ENCODE data around the gene CRYZ.
"Not testable (repeated sequence)": the region's sequence is repeated elsewhere in the genome, so short reads cannot be mapped to it uniquely, and the experiment has no call there.

DNA sequence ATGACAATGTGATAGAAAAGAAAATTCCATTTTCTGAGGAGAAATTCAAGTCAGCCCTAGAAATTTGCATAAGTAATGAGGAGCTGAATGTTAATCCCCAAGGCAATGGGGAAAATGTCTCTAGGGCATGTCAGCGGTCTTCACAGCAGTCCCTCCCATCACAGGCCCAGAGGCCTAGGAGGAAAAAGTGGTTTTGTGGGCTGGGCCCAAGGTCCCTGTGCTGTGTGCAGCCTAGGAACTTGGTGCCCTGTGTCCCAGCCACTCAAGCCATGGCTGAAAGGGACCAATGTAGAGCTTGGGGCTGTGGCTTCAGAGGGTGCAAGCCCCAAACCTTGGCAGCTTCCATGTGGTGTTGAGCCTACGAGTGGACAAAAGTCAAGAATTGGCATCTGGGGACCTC, 23.8 kb upstream of the CRYZ start:
- TF ChIP-seq EZH2 (IDR thresholded peaks at IDR 0.05; ENCODE audit: borderline replicate concordance, low read depth, low read length, poor library complexity, severe bottlenecking): not testable (repeated sequence)
- TF ChIP-seq, protein P1, sequence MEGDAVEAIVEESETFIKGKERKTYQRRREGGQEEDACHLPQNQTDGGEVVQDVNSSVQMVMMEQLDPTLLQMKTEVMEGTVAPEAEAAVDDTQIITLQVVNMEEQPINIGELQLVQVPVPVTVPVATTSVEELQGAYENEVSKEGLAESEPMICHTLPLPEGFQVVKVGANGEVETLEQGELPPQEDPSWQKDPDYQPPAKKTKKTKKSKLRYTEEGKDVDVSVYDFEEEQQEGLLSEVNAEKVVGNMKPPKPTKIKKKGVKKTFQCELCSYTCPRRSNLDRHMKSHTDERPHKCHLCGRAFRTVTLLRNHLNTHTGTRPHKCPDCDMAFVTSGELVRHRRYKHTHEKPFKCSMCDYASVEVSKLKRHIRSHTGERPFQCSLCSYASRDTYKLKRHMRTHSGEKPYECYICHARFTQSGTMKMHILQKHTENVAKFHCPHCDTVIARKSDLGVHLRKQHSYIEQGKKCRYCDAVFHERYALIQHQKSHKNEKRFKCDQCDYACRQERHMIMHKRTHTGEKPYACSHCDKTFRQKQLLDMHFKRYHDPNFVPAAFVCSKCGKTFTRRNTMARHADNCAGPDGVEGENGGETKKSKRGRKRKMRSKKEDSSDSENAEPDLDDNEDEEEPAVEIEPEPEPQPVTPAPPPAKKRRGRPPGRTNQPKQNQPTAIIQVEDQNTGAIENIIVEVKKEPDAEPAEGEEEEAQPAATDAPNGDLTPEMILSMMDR (conservative IDR thresholded peaks at IDR 0.05; ENCODE audit: low read depth, low read length): not testable (repeated sequence)
